Stimulated activated CD8-positive, alpha-beta memory T cell treated with anti-CD3 and anti-CD28 coated beads, Interleukin-15, amount 100 ng/mL, for 48 hours (primary cell): Measurements from ENCODE around the gene EPHB4.
"Not testable (repeated sequence)": the region's sequence is repeated elsewhere in the genome, so short reads cannot be mapped to it uniquely, and the experiment has no call there.

ENCODE experiments used
- DNase-seq, 2 donors: peaks; one replicate each; pipeline ENCODE4 v3.0.0-alpha.2; 2020; ENCODE audit warnings: low read depth in 2 of 2

Gene EPHB4

DNA sequence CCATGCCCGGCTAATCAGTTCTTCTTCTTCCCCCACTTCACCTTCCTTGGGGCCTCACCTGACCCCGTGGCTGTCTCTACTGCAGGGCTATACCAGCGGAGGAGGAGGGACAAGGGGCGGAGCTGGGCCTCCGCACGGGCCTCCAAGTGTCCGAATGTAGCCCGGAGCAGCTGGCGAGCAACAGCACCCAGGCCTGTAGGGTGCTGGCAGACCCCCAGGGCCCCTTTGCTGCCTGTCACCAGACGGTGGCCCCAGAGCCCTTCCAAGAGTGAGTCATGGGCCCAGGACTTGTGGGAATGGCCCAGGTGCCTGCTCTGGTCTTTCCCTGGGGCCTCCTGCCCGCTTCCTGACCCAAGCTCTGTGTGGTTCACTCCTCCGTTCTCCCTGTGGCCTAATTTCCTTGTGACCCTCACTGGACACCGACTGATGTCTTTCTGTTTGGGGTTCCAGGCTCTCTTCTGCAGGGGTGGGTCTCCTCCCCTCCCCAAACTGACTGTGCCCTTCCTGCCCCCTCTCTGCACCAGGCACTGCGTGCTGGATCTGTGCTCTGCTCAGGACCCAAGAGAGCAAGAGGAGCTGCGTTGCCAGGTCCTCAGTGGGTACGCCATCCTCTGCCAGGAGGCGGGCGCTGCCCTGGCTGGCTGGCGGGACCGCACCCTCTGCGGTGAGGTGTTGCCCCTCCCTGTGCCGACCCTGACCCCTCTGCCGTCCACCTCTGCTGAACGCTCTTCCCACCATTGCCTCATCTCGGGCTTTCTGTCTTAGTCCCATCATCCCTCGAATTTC lies 35.2 kb downstream of the EPHB4 start:
- DNase-seq, result no peak

GRCh38 chr7:100789055-100789454 lies 38.3 kb downstream of the EPHB4 start:
- DNase-seq, result no peak

- no peak for DNase-seq
These were observed 41.0 kb downstream of the EPHB4 start for GRCh38 chr7:100786323-100786722.

GRCh38 chr7:100785878-100786277 lies 41.4 kb downstream of the EPHB4 start:
- DNase-seq, result no peak

GRCh38 chr7:100783804-100784203 lies 43.5 kb downstream of the EPHB4 start:
- no peak for DNase-seq

DNA sequence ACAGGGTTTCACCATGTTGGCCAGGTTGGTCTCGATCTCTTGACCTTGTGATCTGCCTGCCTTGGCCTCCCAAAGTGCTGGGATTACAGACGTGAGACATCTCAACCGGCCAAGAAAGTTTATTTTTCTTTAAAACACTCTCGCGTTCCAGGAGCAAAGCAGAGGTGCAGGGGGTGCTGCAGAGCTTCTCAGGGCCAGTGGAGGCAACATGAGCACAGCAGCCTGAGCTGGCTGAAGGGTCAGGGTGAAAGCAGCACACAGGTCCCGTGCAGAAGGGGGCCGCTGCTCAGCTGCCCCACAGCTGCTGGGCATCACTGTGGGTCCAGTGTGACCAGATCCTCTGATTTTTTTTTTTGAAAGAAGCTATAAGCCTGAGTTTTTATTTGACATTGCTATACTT lies 46.1 kb downstream of the EPHB4 start:
- no peak for DNase-seq

DNA sequence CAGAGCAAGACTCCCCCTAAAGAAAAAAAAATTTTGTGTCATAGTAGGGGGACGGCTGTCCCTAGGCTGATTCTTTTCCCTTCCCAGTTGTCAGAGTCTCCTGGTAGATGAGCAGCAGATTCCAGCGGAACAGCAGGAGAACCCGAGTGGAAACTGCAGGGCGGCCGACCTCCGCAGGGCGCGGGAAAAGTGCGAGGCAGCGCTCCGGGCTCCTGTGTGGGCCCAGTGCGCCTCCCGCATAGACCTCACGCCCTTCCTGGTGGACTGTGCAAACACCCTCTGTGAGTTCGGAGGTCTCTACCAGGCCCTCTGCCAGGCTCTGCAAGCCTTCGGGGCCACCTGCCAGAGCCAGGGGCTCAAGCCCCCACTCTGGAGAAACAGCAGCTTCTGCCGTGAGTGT lies 48.0 kb downstream of the EPHB4 start:
- DNase-seq, result no peak

DNA sequence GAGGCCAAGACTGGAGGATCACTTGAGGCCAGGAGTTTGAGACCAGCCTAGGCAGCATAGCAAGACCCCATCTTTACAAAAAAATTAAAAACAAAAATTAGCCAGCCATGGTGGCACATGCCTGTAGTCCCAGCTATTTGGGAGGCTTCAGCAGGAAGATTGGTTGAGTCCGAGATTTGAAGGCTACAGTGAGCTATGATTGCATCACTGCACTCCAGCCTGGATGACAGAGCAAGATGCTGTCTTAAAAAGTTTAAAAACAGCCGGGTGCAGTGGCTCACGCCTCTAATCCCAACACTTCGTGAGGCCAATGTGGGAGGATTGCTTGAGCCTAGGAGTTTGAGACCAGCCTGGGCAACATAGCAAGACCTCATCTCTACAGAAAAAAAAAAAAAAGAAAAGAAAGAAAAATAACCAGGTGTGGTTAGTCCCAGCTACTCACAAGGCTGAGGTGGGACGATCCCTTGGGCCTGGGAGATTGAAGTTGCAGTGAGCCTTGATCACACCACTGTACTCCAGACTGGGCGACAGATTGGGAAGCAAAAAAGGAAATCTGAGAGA lies 49.2 kb downstream of the EPHB4 start:
- no peak for DNase-seq

- DNase-seq, result no peak
These were observed 53.8 kb downstream of the EPHB4 start for GRCh38 chr7:100773491-100773890.

DNA sequence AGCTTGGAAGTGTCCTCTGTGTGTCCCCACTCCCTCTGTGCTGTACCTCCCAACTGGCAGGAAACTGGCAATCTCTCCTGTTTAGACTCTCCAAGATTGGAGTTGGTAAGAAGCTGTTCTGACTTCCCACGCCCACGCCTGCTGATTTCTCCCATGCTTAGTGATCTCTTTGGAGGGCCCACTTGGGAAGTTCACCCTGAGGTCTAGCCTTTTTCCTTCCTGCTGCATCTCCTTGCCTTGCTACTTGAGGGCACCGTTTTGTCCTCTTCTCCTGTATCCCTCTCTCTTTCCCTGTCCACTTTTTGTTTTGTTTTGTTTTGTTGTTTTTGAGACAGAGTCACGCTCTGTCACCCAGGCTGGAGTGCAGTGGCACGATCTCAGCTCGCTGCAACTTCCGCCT lies 58.5 kb downstream of the EPHB4 start:
- DNase-seq, result no peak

GRCh38 chr7:100765250-100765649 lies 62.1 kb downstream of the EPHB4 start:
- no peak for DNase-seq

DNA sequence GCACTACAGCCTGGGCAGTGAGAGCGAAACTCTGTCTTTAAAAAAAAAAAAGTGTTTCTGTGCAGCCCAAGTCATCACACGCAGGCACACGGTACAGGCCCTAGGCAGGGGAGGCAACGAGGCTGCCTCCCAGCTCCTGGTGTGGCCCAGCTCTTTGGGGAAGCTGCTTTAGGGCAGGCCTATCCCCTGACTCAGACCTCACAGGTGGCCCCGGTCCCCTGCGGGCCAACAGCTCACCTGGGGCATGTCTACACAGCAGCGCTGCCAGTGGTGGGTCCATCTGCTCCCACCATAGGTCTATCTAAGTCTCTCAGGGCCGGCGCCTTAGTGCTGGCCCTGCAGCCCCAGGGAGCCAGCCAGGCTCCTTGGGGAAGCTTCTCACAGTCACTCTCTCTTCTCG lies 62.5 kb downstream of the EPHB4 start:
- DNase-seq, result no peak

DNA sequence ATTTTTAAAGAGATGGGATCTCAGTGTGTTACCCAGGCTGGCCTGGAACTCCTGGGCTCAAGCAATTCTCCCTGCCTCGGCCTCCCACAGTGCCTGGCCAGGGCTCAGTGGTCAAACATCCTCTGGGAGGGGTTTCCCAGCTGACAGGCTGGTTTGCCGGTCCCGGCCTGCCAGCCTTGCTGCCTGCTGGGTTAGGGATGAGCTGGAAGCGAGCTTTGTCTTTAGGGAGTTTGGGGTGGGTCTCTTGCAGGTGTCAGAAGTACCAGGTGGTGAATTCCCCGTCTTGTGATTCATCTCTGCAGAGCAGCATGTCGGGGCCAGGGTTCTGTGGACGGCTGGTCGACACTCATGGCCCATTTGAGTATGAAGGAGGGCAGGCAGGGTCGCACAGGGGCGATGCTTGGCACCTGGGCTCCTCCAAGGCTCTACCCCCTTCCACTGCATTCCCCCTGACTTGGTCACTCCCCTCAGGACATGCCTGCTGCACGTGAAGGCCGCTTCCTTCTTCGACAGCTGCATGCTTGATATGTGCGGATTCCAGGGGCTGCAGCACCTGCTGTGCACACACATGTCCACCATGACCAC lies 63.7 kb downstream of the EPHB4 start:
- DNase-seq, result no peak

GRCh38 chr7:100762841-100763240 lies 64.5 kb downstream of the EPHB4 start:
- DNase-seq, result not testable (repeated sequence)

GRCh38 chr7:100759357-100760171 lies 67.8 kb downstream of the EPHB4 start:
- no peak for DNase-seq

GRCh38 chr7:100753750-100754149 lies 73.6 kb downstream of the EPHB4 start:
- no peak for DNase-seq

GRCh38 chr7:100752994-100753393 lies 74.3 kb downstream of the EPHB4 start:
- no peak for DNase-seq
